DMS53 treated with DMSO at 0.1 percent for 48 hours (cell line): ENCODE data around the gene SOCS1.
"Not testable (repeated sequence)": the region's sequence is repeated elsewhere in the genome, so short reads cannot be mapped to it uniquely, and the experiment has no call there.

Source experiments
- DNase-seq: peaks from one replicate; lab custom pipeline; 2025; ENCODE audit not compliant: unreplicated experiment; lab: John Stamatoyannopoulos, UW

Gene SOCS1

GRCh38 chr16:11255737-11256660 is at the start of gene SOCS1:
Gene SOCS1 (minus strand): TSS chr16:11256204. CDS start chr16:11255478, 726 bp downstream.
- DNase-seq = peak; percentile 59

- DNase-seq = peak; percentile 46
Observed at GRCh38 chr16:11303405-11304138, 47.6 kb upstream of the SOCS1 start.

GRCh38 chr16:11302977-11303376 is 47.0 kb upstream of the SOCS1 start:
- no peak for DNase-seq

- DNase-seq = no peak
Observed at GRCh38 chr16:11301645-11302501, 45.9 kb upstream of the SOCS1 start.

GRCh38 chr16:11300560-11300892 is 44.5 kb upstream of the SOCS1 start:
- DNase-seq = no peak

- no peak for DNase-seq
Observed at GRCh38 chr16:11299865-11300559, 44.0 kb upstream of the SOCS1 start.

- DNase-seq = not testable (repeated sequence)
Observed at GRCh38 chr16:11298950-11299547, 43.0 kb upstream of the SOCS1 start.

GRCh38 chr16:11298143-11298900 is 42.3 kb upstream of the SOCS1 start:
- no peak for DNase-seq

- DNase-seq = no peak
Observed at GRCh38 chr16:11297492-11298142, 41.6 kb upstream of the SOCS1 start.

- no peak for DNase-seq
Observed at GRCh38 chr16:11296706-11297491, 40.9 kb upstream of the SOCS1 start.

- DNase-seq = no peak
Observed at GRCh38 chr16:11296351-11296705, 40.3 kb upstream of the SOCS1 start.

GRCh38 chr16:11295672-11296071 is 39.7 kb upstream of the SOCS1 start:
- DNase-seq = no peak

- no peak for DNase-seq
Observed at GRCh38 chr16:11292076-11292748, 36.2 kb upstream of the SOCS1 start.

GRCh38 chr16:11291091-11291703 is 35.2 kb upstream of the SOCS1 start:
- DNase-seq = no peak

- no peak for DNase-seq
Observed at GRCh38 chr16:11290102-11290893, 34.3 kb upstream of the SOCS1 start.

- DNase-seq = not testable (repeated sequence)
Observed at GRCh38 chr16:11289696-11290095, 33.7 kb upstream of the SOCS1 start.

GRCh38 chr16:11289202-11289601 is 33.2 kb upstream of the SOCS1 start:
- DNase-seq = no peak
